ENCODE data around the gene ZNF408. TPM values are rescaled to one million over a fixed set of nuclear protein-coding genes. Genes with fewer than 3 reads are reported as not detected.

The ZNF408 gene
- 14.4 TPM for total RNA-seq (2021; ENCODE audit: unreplicated experiment)
- polyA plus RNA-seq (2012), result 10.1 and 11.0 TPM in 2 replicates
- Bru-seq, nascent RNA, result percentile 75 among the genes with signal in this experiment
- BruChase-seq, experiment 1, labeled RNA remaining after a 6-hour chase, result percentile 67 among the genes with signal in this experiment
- percentile 72 among the genes with signal in this experiment for BruChase-seq, experiment 2, labeled RNA remaining after a 2-hour chase
- long read RNA-seq, transcript ZNF408-201 (5 exons, 2,442 nt), result major isoform, 21 of 30 reads
- long read RNA-seq, partial matches to known transcripts, result 5 of 30 reads
- long read RNA-seq, other reads (novel, unspliced or antisense), result 1 of 30 reads

DNA sequence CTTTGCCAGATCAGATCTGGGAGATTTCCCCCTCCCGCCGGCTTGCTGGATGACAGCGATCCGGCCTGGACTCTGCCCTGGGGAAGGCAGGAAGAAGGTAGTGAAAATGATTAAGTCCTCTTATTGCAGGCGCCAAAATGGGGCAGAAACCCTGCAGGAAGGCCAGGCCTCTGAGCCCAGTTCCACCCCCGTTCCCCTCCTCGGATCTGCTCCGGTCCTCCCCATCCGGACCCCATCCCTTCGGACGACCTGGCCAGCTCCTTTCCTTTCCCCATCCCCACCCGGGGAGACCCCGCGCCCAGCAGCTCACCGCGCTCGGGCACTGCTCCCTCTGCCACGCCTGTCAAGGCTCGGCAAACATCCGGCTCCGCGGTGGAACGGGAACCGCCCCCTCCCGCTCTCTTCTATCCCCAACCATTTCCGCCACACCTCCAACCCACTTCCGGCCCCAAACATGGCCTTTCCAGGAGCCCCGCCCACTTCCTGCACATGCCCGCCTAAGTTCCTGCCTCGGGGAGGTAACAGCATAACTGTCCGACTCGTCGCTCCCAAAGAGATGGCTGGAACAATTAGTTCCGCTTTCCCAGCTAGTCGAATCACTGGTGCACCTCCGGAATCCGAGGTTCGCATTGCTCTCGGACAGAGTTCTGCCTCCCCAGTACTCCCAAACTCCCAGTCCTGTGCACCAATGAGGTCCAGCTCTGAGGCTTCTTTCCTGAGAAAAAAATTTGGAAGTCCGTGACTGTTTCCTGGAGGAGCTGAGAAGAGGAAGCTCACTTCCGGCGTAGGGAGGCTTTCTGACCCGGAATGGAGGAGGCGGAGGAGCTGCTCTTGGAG, at the start of gene ZNF408, which contains the start of gene ARHGAP1:
Gene ZNF408, plus strand, starts transcription at position 791 of the 837 bp plus-strand sequence. Its CDS starts 17 bp downstream, at position 808.
Gene ARHGAP1, minus strand, starts transcription at position 379 of the 837 bp plus-strand sequence. CDS start 4,512 bp downstream, outside the sequence.
- Histone ChIP-seq H3K9me2 (ENCODE audit: insufficient read depth) (no peaks in the 10 kb centered on the region), H3K27me3 (ENCODE audit: insufficient read depth, low read length) (no peaks in the 10 kb centered on the region), H3K79me2 (ENCODE audit: insufficient read depth, low read length) (peaks cover 36% of the 10 kb centered on the region), H3K9me3 (ENCODE audit: control insufficient read depth in 1 of 2, insufficient read depth in 1 of 2, low read depth in 1 of 2, low read length in 2 of 2) (no peaks in the 10 kb centered on the region), H2AFZ (ENCODE audit: low read depth, low read length, poor library complexity, severe bottlenecking) (peak within 1 kb of the TSS; percentile 81), H3K27ac (ENCODE audit: low read depth, low read length) (peak within 1 kb of the TSS; percentile 96), H3K4me2 (ENCODE audit: low read length) (peak within 1 kb of the TSS; percentile 72), H3K9ac (ENCODE audit: low read length) (peak within 1 kb of the TSS; percentile 75), H3K36me3 (ENCODE audit: control insufficient read depth in 1 of 2, insufficient read depth in 2 of 2, low read length in 2 of 2) (peaks cover 20 to 27% of the 10 kb centered on the region in 2 experiments), H4K20me1 (ENCODE audit: insufficient read depth) (no peaks in the 10 kb centered on the region), H3K4me3 (replicated peaks in 1 of 2; ENCODE audit: low read depth in 1 of 2, low read length in 2 of 2) (peak within 1 kb of the TSS; percentile 87 to 91), H3K4me1 (ENCODE audit: control insufficient read depth in 1 of 2, insufficient read depth in 2 of 2, low read length in 2 of 2) (peaks cover 2 to 23% of the 10 kb centered on the region in 2 experiments; a peak in 2 of 4 replicates)
- ATAC-seq, result peak; percentile 89
- ChIA-PET POLR2A (interaction anchor here (1.2 to 1.6 kb wide), 2 partner anchors 13 to 17 kb away, joined by 3 read pairs; no protein-coding TSS in a partner anchor), RAD21 (ENCODE audit: low non-redundant PET in 1 of 2, low total read pairs in 2 of 2, uncharacterized antibody in 2 of 2, unreplicated experiment in 2 of 2) (no interaction called here), CTCF (interaction anchor here (1.5 kb wide), 1 partner anchor 317 kb away, joined by 3 read pairs; no protein-coding TSS in a partner anchor)
- no TSS peak for BruUV-seq (replicated peaks)
- no peak; the same call in 1 of the 2 replicates for TF ChIP-seq FOSL1 (IDR thresholded peaks at IDR 0.05; ENCODE audit: low read depth)
- TF ChIP-seq SRF (IDR thresholded peaks at IDR 0.05; ENCODE audit: low read depth), result peak; percentile 99
- no peak for TF ChIP-seq EZH2phosphoT487 (IDR thresholded peaks at IDR 0.05; ENCODE audit: borderline replicate concordance)
- TF ChIP-seq CBX3 (IDR thresholded peaks at IDR 0.05; ENCODE audit: low read depth), result peak; percentile 76; the same call in 1 of the 2 replicates
- TF ChIP-seq, protein P1, sequence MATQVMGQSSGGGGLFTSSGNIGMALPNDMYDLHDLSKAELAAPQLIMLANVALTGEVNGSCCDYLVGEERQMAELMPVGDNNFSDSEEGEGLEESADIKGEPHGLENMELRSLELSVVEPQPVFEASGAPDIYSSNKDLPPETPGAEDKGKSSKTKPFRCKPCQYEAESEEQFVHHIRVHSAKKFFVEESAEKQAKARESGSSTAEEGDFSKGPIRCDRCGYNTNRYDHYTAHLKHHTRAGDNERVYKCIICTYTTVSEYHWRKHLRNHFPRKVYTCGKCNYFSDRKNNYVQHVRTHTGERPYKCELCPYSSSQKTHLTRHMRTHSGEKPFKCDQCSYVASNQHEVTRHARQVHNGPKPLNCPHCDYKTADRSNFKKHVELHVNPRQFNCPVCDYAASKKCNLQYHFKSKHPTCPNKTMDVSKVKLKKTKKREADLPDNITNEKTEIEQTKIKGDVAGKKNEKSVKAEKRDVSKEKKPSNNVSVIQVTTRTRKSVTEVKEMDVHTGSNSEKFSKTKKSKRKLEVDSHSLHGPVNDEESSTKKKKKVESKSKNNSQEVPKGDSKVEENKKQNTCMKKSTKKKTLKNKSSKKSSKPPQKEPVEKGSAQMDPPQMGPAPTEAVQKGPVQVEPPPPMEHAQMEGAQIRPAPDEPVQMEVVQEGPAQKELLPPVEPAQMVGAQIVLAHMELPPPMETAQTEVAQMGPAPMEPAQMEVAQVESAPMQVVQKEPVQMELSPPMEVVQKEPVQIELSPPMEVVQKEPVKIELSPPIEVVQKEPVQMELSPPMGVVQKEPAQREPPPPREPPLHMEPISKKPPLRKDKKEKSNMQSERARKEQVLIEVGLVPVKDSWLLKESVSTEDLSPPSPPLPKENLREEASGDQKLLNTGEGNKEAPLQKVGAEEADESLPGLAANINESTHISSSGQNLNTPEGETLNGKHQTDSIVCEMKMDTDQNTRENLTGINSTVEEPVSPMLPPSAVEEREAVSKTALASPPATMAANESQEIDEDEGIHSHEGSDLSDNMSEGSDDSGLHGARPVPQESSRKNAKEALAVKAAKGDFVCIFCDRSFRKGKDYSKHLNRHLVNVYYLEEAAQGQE (IDR thresholded peaks at IDR 0.05; ENCODE audit: low read depth), result no peak
- TF ChIP-seq SIN3A (IDR thresholded peaks at IDR 0.05; ENCODE audit: low read depth), result peak; percentile 92
- TF ChIP-seq JUND (IDR thresholded peaks at IDR 0.05), result no peak
- peak; percentile 34 for TF ChIP-seq POLR2A (IDR thresholded peaks at IDR 0.05; ENCODE audit: borderline replicate concordance, extremely low read depth, insufficient read depth, insufficient read length)
- TF ChIP-seq TCF7L2 (IDR thresholded peaks at IDR 0.05; ENCODE audit: borderline replicate concordance, extremely low read depth, insufficient read depth, insufficient read length), result peak; percentile 16
- no peak for TF ChIP-seq EZH2 (IDR thresholded peaks at IDR 0.05)
- TF ChIP-seq YY1 (IDR thresholded peaks at IDR 0.05; ENCODE audit: extremely low read depth, insufficient replicate concordance, low read depth, low read length), result no peak
- peak; percentile 48; the same call in 1 of the 2 replicates for TF ChIP-seq ZFX (IDR thresholded peaks at IDR 0.05)
- TF ChIP-seq EGR1 (IDR thresholded peaks at IDR 0.05; ENCODE audit: low read depth), result peak; percentile 75
- TF ChIP-seq, protein P2, sequence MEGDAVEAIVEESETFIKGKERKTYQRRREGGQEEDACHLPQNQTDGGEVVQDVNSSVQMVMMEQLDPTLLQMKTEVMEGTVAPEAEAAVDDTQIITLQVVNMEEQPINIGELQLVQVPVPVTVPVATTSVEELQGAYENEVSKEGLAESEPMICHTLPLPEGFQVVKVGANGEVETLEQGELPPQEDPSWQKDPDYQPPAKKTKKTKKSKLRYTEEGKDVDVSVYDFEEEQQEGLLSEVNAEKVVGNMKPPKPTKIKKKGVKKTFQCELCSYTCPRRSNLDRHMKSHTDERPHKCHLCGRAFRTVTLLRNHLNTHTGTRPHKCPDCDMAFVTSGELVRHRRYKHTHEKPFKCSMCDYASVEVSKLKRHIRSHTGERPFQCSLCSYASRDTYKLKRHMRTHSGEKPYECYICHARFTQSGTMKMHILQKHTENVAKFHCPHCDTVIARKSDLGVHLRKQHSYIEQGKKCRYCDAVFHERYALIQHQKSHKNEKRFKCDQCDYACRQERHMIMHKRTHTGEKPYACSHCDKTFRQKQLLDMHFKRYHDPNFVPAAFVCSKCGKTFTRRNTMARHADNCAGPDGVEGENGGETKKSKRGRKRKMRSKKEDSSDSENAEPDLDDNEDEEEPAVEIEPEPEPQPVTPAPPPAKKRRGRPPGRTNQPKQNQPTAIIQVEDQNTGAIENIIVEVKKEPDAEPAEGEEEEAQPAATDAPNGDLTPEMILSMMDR (IDR thresholded peaks at IDR 0.05 in 2 of 3, conservative IDR thresholded peaks at IDR 0.05 in 1 of 3; ENCODE audit: borderline replicate concordance in 1 of 3, insufficient read depth in 1 of 3, low read depth in 2 of 3, low read length in 2 of 3), result no peak
- no peak for TF ChIP-seq ZNF274 (IDR thresholded peaks at IDR 0.05; ENCODE audit: low read depth, low read length)
- TF ChIP-seq, protein P3, sequence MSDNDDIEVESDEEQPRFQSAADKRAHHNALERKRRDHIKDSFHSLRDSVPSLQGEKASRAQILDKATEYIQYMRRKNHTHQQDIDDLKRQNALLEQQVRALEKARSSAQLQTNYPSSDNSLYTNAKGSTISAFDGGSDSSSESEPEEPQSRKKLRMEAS (IDR thresholded peaks at IDR 0.05), result peak; percentile 86
- peak; percentile 76 for TF ChIP-seq POLR2AphosphoS5 (IDR thresholded peaks at IDR 0.05; ENCODE audit: low read depth, low read length)
- TF ChIP-seq ELF1 (IDR thresholded peaks at IDR 0.05; ENCODE audit: borderline replicate concordance, low read depth), result peak; percentile 84
- no peak for TF ChIP-seq RAD21 (IDR thresholded peaks at IDR 0.05; ENCODE audit: low read depth)
- peak; percentile 91 for TF ChIP-seq SP1 (IDR thresholded peaks at IDR 0.05; ENCODE audit: low read depth)
- peak; percentile 99 for DNase-seq (ENCODE audit: low read depth, low spot score)
- intact Hi-C loops (cut with micrococcal nuclease), result no loop called here

All from HCT116 (cell line).